ENCODE measurements around the gene ELANE. TPM values are rescaled to one million over a fixed set of nuclear protein-coding genes. Genes with fewer than 3 reads are reported as not detected.
"Not testable (repeated sequence)": the region's sequence is repeated elsewhere in the genome, so short reads cannot be mapped to it uniquely, and the experiment has no call there.

The ELANE gene
- total RNA-seq, 1 experiment from 2014 or later, result not detected

GRCh38 chr19:850221-850978 is 1.7 kb upstream of the ELANE start:
- Mint-ChIP-seq H3K36me3 (ENCODE audit: insufficient read depth, unreplicated experiment) (no peaks in the 10 kb centered on the region), H3K27ac (ENCODE audit: unreplicated experiment) (no peak overlapping the region), H3K27me3 (ENCODE audit: insufficient read depth, unreplicated experiment) (no peaks in the 10 kb centered on the region), H3K9me3 (ENCODE audit: unreplicated experiment) (no peaks in the 10 kb centered on the region), H3K4me1 (ENCODE audit: low read depth, unreplicated experiment) (no peaks in the 10 kb centered on the region), H3K4me3 (ENCODE audit: unreplicated experiment) (no peak overlapping the region)
- peak; percentile 47 to 70 for DNase-seq
- no peaks in the 10 kb centered on the region for H3K36me3 ChIP-seq (ENCODE audit: control insufficient read depth, insufficient read depth, low read length)
- BruUV-seq (replicated peaks), result no TSS peak
- POLR2A ChIA-PET, result no interaction called here
- no peaks in the 10 kb centered on the region for H3K27me3 ChIP-seq (replicated peaks; ENCODE audit: control insufficient read depth, insufficient read depth, low read length)
- H3K4me1 ChIP-seq, result no peaks in the 10 kb centered on the region
- H3K9me3 ChIP-seq, result no peaks in the 10 kb centered on the region
- CTCF ChIA-PET, result no interaction called here
- no peak for TF ChIP-seq CTCF (IDR thresholded peaks at IDR 0.05; ENCODE audit: insufficient read depth in 1 of 2, low read depth in 1 of 2, low read length in 1 of 2, severe bottlenecking in 1 of 2, unreplicated experiment in 1 of 2)
- H3K4me3 ChIP-seq (ENCODE audit: low read depth, low read length), result no peak overlapping the region
- intact Hi-C loops (cut with micrococcal nuclease; ENCODE audit: unreplicated experiment), result no loop called here

- CTCF ChIA-PET, result no interaction called here
- TF ChIP-seq CTCF (IDR thresholded peaks at IDR 0.05; ENCODE audit: insufficient read depth in 1 of 2, low read depth in 1 of 2, low read length in 1 of 2, severe bottlenecking in 1 of 2, unreplicated experiment in 1 of 2), result no peak
- H3K27ac Mint-ChIP-seq (ENCODE audit: unreplicated experiment), result no peak overlapping the region
- H3K4me3 ChIP-seq (ENCODE audit: low read depth, low read length), result no peak overlapping the region
- POLR2A ChIA-PET, result no interaction called here
- no peaks in the 10 kb centered on the region for H3K36me3 Mint-ChIP-seq (ENCODE audit: insufficient read depth, unreplicated experiment)
- no peaks in the 10 kb centered on the region for H3K9me3 ChIP-seq
- no peaks in the 10 kb centered on the region for H3K9me3 Mint-ChIP-seq (ENCODE audit: unreplicated experiment)
- H3K4me1 ChIP-seq, result no peaks in the 10 kb centered on the region
- no peak overlapping the region for H3K4me3 Mint-ChIP-seq (ENCODE audit: unreplicated experiment)
- no peaks in the 10 kb centered on the region for H3K27me3 Mint-ChIP-seq (ENCODE audit: insufficient read depth, unreplicated experiment)
- BruUV-seq (replicated peaks), result no TSS peak
- no peak for DNase-seq
- H3K27me3 ChIP-seq (replicated peaks; ENCODE audit: control insufficient read depth, insufficient read depth, low read length), result no peaks in the 10 kb centered on the region
- H3K36me3 ChIP-seq (ENCODE audit: control insufficient read depth, insufficient read depth, low read length), result no peaks in the 10 kb centered on the region
- no peaks in the 10 kb centered on the region for H3K4me1 Mint-ChIP-seq (ENCODE audit: low read depth, unreplicated experiment)
- intact Hi-C loops (cut with micrococcal nuclease; ENCODE audit: unreplicated experiment), result no loop called here
Observed at GRCh38 chr19:850979-851335, 1.1 kb upstream of the ELANE start.

- POLR2A ChIA-PET, result no interaction called here
- H3K4me3 ChIP-seq (ENCODE audit: low read depth, low read length), result no peak overlapping the region
- no peaks in the 10 kb centered on the region for H3K4me1 ChIP-seq
- Mint-ChIP-seq H3K9me3 (ENCODE audit: unreplicated experiment) (no peaks in the 10 kb centered on the region), H3K27ac (ENCODE audit: unreplicated experiment) (no peak overlapping the region), H3K27me3 (ENCODE audit: insufficient read depth, unreplicated experiment) (no peaks in the 10 kb centered on the region), H3K4me1 (ENCODE audit: low read depth, unreplicated experiment) (no peaks in the 10 kb centered on the region), H3K4me3 (ENCODE audit: unreplicated experiment) (no peak overlapping the region), H3K36me3 (ENCODE audit: insufficient read depth, unreplicated experiment) (no peaks in the 10 kb centered on the region)
- H3K27me3 ChIP-seq (replicated peaks; ENCODE audit: control insufficient read depth, insufficient read depth, low read length), result no peaks in the 10 kb centered on the region
- DNase-seq, result no peak
- intact Hi-C loops (cut with micrococcal nuclease; ENCODE audit: unreplicated experiment), result no loop called here
- CTCF ChIA-PET, result no interaction called here
- no peaks in the 10 kb centered on the region for H3K9me3 ChIP-seq
- no peaks in the 10 kb centered on the region for H3K36me3 ChIP-seq (ENCODE audit: control insufficient read depth, insufficient read depth, low read length)
- no TSS peak for BruUV-seq (replicated peaks)
- TF ChIP-seq CTCF (IDR thresholded peaks at IDR 0.05; ENCODE audit: insufficient read depth in 1 of 2, low read depth in 1 of 2, low read length in 1 of 2, severe bottlenecking in 1 of 2, unreplicated experiment in 1 of 2), result no peak
Observed at GRCh38 chr19:853014-853585, 997 bp downstream of the ELANE start.

- H3K4me3 Mint-ChIP-seq (ENCODE audit: unreplicated experiment); H3K27me3 ChIP-seq (replicated peaks; ENCODE audit: control insufficient read depth, insufficient read depth, low read length); H3K4me1 Mint-ChIP-seq (ENCODE audit: low read depth, unreplicated experiment); H3K27ac Mint-ChIP-seq (ENCODE audit: unreplicated experiment); BruUV-seq (replicated peaks); POLR2A ChIA-PET; CTCF ChIA-PET; DNase-seq; H3K4me3 ChIP-seq (ENCODE audit: low read depth, low read length); H3K9me3 Mint-ChIP-seq (ENCODE audit: unreplicated experiment); H3K36me3 ChIP-seq (ENCODE audit: control insufficient read depth, insufficient read depth, low read length); H3K9me3 ChIP-seq; H3K4me1 ChIP-seq; H3K36me3 Mint-ChIP-seq (ENCODE audit: insufficient read depth, unreplicated experiment); H3K27me3 Mint-ChIP-seq (ENCODE audit: insufficient read depth, unreplicated experiment); intact Hi-C loops (cut with micrococcal nuclease; ENCODE audit: unreplicated experiment): not testable (repeated sequence)
Observed at GRCh38 chr19:853614-854220, 1.6 kb downstream of the ELANE start.

All from Caco-2 (cell line).